Gastrocnemius medialis (tissue), 4 donors: ENCODE data around the gene DNASE1L2. TPM values are rescaled to one million over a fixed set of nuclear protein-coding genes. Genes with fewer than 3 reads are reported as not detected.
"Not testable (repeated sequence)": the region's sequence is repeated elsewhere in the genome, so short reads cannot be mapped to it uniquely, and the experiment has no call there.

Source experiments
- ATAC-seq, 2 donors: fragments of 150-250 bp; one replicate each; pipeline ENCODE4 v1.9.1; 2016
- DNase-seq, 2 donors: peaks; one replicate each; pipeline ENCODE4 v3.0.0-alpha.2; 2019
- H3K27ac ChIP-seq, 4 donors: fragments of 200-600 bp; sonication (generic); 1 replicate in 1 of 4; 2 replicates in 3 of 4; pipeline ENCODE4 v1.5.1; 2016 to 2018; ENCODE audit warnings: mild to moderate bottlenecking in 2 of 4, moderate library complexity in 1 of 4
- H3K27me3 ChIP-seq, 3 donors: fragments of 200-600 bp; sonication (generic) in 2 of 3; 1 replicate in 1 of 3; 2 replicates in 2 of 3; pipeline versions ENCODE4 v1.5.1 to v1.6.0; 2016 to 2019; ENCODE audit warnings: mild to moderate bottlenecking in 1 of 3, moderate library complexity in 1 of 3
- H3K36me3 ChIP-seq, 2 donors: fragments of 200-600 bp; sonication (generic) in 1 of 2; one replicate each; pipeline ENCODE4 v1.5.1; 2017 to 2018
- H3K4me1 ChIP-seq, 2 donors: fragments of 200-600 bp; sonication (generic) in 1 of 2; one replicate each; pipeline ENCODE4 v1.5.1; 2016 to 2017; ENCODE audit warnings: mild to moderate bottlenecking in 2 of 2
- H3K4me3 ChIP-seq, 4 donors: fragments of 200-600 bp; sonication (generic) in 3 of 4; 1 replicate in 1 of 4; 2 replicates in 3 of 4; pipeline ENCODE4 v1.5.1; 2016 to 2019; ENCODE audit warnings: mild to moderate bottlenecking in 2 of 4
- H3K9me3 ChIP-seq, 3 donors: fragments of 200-600 bp; sonication (generic) in 2 of 3; 1 replicate in 1 of 3; 2 replicates in 2 of 3; pipeline ENCODE4 v1.5.1; 2016 to 2019
- CTCF ChIP-seq, 5 experiments: fragments of 450-650 bp in 3 of 5; fragments of 200-600 bp in 2 of 5; sonication (generic) in 2 of 5; IDR thresholded peaks in 4 of 5; conservative IDR thresholded peaks in 1 of 5; 1 replicate in 4 of 5; 2 replicates in 1 of 5; pipeline ENCODE4 v1.5.1; 2016 to 2019; ENCODE audit warnings: antibody characterized with exemption in 5 of 5, mild to moderate bottlenecking in 3 of 5, moderate library complexity in 3 of 5
- POLR2A ChIP-seq, 2 donors: fragments of 450-650 bp; IDR thresholded peaks; one replicate each; pipeline ENCODE4 v1.6.1; 2017; ENCODE audit warnings: antibody characterized with exemption in 2 of 2, mild to moderate bottlenecking in 2 of 2, moderate library complexity in 2 of 2
- in situ Hi-C, 4 donors: fragments of 200-750 bp; cut with MboI; loops; one replicate each; pipeline versions ENCODE4 v1.15.0 to v1.8.0; 2017; ENCODE audit warnings: low sequenced_read_pairs in 4 of 4
- intact Hi-C: fragments of 100-400 bp; cut with DNase I; formaldehyde crosslinking; loops from one replicate; pipeline ENCODE4 v1.15.1; 2023; ENCODE audit warnings: low total_unique reads
- total RNA-seq, 4 donors: library from RNA; depleted of rRNA; stranded (reverse); fragments of >200 nt; gene quantifications; one replicate each; pipeline versions ENCODE4 v1.1.0 to v1.2.3, GENCODE V29; 2016

DNASE1L2 gene
- total RNA-seq, 4 donors from 2014 or later, result 0.69 to 2.1 TPM; not detected in 2

DNA sequence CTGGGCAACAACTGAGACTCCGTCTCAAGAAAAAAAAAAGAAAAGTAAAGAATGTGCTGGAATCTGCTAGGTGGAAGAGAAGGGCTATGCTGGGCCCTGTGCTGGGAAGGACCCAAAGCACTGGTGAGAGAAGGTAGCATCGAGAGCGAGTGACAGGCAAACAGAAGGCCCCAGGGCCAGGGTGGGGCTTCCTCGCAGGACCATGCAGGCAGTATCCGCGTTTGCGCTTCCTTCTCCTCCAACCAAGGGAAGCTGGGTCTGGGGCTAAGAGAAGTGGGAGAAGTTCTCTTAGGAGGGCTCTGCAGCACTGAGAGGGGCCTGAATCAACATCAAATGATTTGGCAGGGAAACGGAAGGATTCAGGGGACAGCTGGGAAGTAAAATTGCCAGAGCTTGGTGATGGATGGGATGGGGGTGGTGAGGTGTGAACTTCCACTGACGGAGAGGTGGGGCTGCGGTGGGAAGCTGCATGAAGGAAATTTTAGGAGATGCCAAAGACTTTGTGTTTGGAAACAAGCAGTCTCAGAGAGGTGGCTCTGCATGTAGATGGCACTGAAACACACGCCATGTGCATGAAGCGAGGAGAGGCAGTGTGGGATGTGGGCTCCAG, 20.4 kb downstream of the DNASE1L2 start:
- H3K27me3 ChIP-seq, result no peaks in the 10 kb centered on the region
- H3K4me1 ChIP-seq, result peaks cover 9 to 10% of the 10 kb centered on the region in 2 donors
- H3K27ac ChIP-seq, result no peak overlapping the region
- no peaks in the 10 kb centered on the region for H3K9me3 ChIP-seq
- ATAC-seq (no peak), DNase-seq (no peak)
- in situ Hi-C loops (no loop called here), intact Hi-C loops (no loop called here)
- TF ChIP-seq POLR2A (IDR thresholded peaks at IDR 0.05) (no peak), CTCF (IDR thresholded peaks at IDR 0.05 in 4 of 5, conservative IDR thresholded peaks at IDR 0.05 in 1 of 5) (no peak)
- peaks cover 2 to 89% of the 10 kb centered on the region in 2 donors for H3K36me3 ChIP-seq
- no peak overlapping the region for H3K4me3 ChIP-seq

GRCh38 chr16:2257726-2258125, 21.5 kb downstream of the DNASE1L2 start:
- Histone ChIP-seq H3K9me3 (no peaks in the 10 kb centered on the region), H3K36me3 (peaks cover 6 to 98% of the 10 kb centered on the region in 2 donors), H3K4me3 (no peak overlapping the region), H3K27me3 (no peaks in the 10 kb centered on the region), H3K4me1 (no peaks in the 10 kb centered on the region), H3K27ac (no peak overlapping the region)
- TF ChIP-seq CTCF (IDR thresholded peaks at IDR 0.05 in 4 of 5, conservative IDR thresholded peaks at IDR 0.05 in 1 of 5), result no peak
- no peak for TF ChIP-seq POLR2A (IDR thresholded peaks at IDR 0.05)
- in situ Hi-C loops, result no loop called here
- ATAC-seq, result no peak
- intact Hi-C loops, result no loop called here
- no peak for DNase-seq

DNA sequence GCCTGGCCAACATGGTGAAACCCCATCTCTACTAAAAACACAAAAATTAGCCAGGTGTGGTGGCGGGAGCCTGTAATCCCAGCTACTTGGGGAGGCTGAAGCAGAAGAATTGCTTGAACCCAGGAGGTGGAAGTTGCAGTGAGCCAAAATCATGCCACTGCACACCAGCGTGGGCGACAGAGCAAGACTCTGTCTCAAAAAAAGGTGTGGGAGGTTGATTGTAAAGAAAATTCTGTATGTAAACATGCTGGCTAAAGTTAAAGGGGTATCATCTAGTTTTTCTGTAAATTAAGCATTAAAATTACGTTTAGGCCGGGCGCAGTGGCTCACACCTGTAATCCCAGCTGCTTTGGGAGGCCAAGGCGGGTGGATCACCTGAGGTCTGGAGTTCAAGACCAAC, 22.3 kb downstream of the DNASE1L2 start:
- H3K27me3 ChIP-seq, ATAC-seq, in situ Hi-C loops, H3K4me1 ChIP-seq, DNase-seq, H3K9me3 ChIP-seq, H3K4me3 ChIP-seq, intact Hi-C loops, H3K27ac ChIP-seq: not testable (repeated sequence)
- H3K36me3 ChIP-seq, result peaks cover 6 to 98% of the 10 kb centered on the region in 2 donors

- H3K27me3 ChIP-seq, result no peaks in the 10 kb centered on the region
- H3K4me1 ChIP-seq, result peaks cover under 1 to 3% of the 10 kb centered on the region in 2 donors
- no peaks in the 10 kb centered on the region for H3K9me3 ChIP-seq
- no peak overlapping the region for H3K27ac ChIP-seq
- H3K4me3 ChIP-seq, result no peak overlapping the region
- in situ Hi-C loops (no loop called here), intact Hi-C loops (loop anchor here (10.0 kb wide), 1 partner anchor 255 kb away; the partner anchor contains the start of gene ATP6V0C)
- peaks cover 6 to 87% of the 10 kb centered on the region in 2 donors for H3K36me3 ChIP-seq
- ATAC-seq (no peak), DNase-seq (no peak)
- no peak for TF ChIP-seq POLR2A (IDR thresholded peaks at IDR 0.05)
- no peak for TF ChIP-seq CTCF (IDR thresholded peaks at IDR 0.05 in 4 of 5, conservative IDR thresholded peaks at IDR 0.05 in 1 of 5)
These were observed 24.0 kb downstream of the DNASE1L2 start for GRCh38 chr16:2260250-2260649.

GRCh38 chr16:2263026-2263425, 26.8 kb downstream of the DNASE1L2 start:
- H3K4me3 ChIP-seq, in situ Hi-C loops, H3K27ac ChIP-seq, H3K27me3 ChIP-seq, H3K9me3 ChIP-seq, DNase-seq, ATAC-seq: not testable (repeated sequence)
- H3K4me1 ChIP-seq, result peaks cover 18 to 19% of the 10 kb centered on the region in 2 donors
- intact Hi-C loops, result loop anchor here (10.0 kb wide), 1 partner anchor 252 kb away; the partner anchor contains the start of gene ATP6V0C
- peaks cover 6 to 59% of the 10 kb centered on the region in 2 donors for H3K36me3 ChIP-seq

DNA sequence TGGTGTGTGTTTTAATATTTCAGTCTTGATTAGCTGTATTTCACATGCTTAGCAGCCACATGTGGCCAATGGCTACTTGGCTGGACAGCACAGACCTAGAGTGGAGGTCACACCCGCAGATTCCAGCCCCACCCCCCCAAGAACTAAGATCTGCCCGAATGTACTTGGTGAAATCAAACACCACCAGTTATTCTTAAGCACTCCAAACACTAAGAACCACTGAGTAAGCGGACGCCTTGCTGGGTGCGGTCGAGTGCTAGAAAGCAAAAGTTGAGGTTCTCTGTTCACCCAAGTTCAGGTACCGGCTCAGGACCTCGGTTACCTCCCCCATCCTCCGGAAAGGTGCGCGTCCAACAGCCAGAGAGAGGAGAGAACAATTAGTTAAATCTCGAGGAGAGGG, 30.6 kb downstream of the DNASE1L2 start:
- H3K27me3 ChIP-seq, H3K9me3 ChIP-seq, in situ Hi-C loops, DNase-seq, ATAC-seq: not testable (repeated sequence)
- intact Hi-C loops, result loop anchor here (5.0 to 10.0 kb wide), 3 partner anchors 248 to 440 kb away; partner anchors contain the start of genes ATP6V0C, FAHD1, HAGH and ZNF598
- peaks cover under 1 to 23% of the 10 kb centered on the region in 2 donors for H3K36me3 ChIP-seq
- H3K4me1 ChIP-seq, result peaks cover 27 to 34% of the 10 kb centered on the region in 2 donors
- H3K27ac ChIP-seq, result peak overlapping the region; percentile 93 to 99 (median 96)
- peak overlapping the region; percentile 68 to 94 (median 86) for H3K4me3 ChIP-seq

- intact Hi-C loops, result loop anchor here (5.0 to 10.0 kb wide), 3 partner anchors 247 to 440 kb away; partner anchors contain the start of genes ATP6V0C, FAHD1, HAGH and ZNF598
- H3K27me3 ChIP-seq, in situ Hi-C loops, H3K9me3 ChIP-seq: not testable (repeated sequence)
- ATAC-seq (peak; percentile 80 to 81), DNase-seq (peak in 1 of 2 donors; percentile 56)
- Histone ChIP-seq H3K4me1 (peaks cover 27 to 34% of the 10 kb centered on the region in 2 donors), H3K27ac (peak overlapping the region; percentile 93 to 99 (median 96)), H3K36me3 (peaks cover 0 to 16% of the 10 kb centered on the region in 2 donors), H3K4me3 (peak overlapping the region; percentile 68 to 94 (median 86))
These were observed 31.3 kb downstream of the DNASE1L2 start for GRCh38 chr16:2267505-2267912.
